Measurements from ENCODE around the gene CELF4. TPM values are rescaled to one million over a fixed set of nuclear protein-coding genes. Genes with fewer than 3 reads are reported as not detected.

CELF4 gene
- total and polyA plus RNA-seq, 10 of the 15 experiments (the other 5 are each of a cell fraction or from before 2014, with no cell fraction given) = 0.03 to 0.32 TPM; not detected in 8

DNA sequence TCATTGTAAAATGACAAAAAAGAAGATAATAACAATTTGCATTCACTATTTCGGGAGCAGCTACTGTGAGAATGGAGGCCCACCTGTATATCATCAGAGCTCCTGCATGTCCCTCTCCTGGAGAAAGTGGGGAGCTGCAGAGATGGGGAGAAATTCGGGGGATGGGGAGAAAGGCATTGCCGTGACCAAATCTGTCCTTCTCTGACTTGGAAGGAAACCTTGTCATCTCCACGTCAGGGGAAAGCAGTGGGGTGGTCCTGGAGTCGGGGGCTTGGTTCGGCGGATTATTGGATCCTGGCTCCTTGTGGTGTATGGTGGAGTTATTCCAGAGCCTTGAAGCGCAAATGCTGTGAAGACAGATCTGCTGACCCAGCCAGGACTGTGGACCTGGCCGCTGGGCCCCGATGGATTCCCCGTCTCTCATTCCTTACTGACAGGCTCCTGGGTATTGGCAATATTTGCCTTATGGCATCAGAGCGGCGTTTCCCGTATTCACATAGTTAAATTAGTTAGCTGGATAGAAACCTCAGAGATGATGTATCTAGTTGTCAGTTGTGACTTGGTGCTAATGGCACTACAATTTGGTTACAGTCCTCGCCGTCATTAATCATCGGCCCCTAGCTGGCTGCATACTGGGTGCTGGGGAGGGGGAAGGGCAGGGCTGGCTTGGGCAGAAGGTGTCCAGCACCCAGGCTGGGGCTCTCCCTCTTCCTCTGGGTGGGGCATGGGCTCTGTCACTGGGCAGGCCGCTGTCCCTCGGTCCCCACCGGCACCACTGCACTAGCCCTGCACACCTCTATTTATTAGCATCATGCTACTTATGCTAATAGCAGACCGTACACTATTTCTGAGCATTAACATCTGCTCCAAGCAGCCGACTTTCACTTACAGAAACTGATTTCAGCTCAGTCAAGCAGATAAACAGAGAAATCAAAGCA lies 31.7 kb downstream of the CELF4 start:
- no peak overlapping the region for H3K4me3 ChIP-seq
- no peaks in the 10 kb centered on the region; the same call in 1 of the 2 replicates for H3K4me1 ChIP-seq (ENCODE audit: control insufficient read depth, insufficient read depth, low read length)
- H4K20me1 ChIP-seq (ENCODE audit: control insufficient read depth, insufficient read depth) = no peaks in the 10 kb centered on the region
- no peaks in the 10 kb centered on the region for H3K36me3 ChIP-seq (ENCODE audit: control insufficient read depth in 2 of 2, insufficient read depth in 2 of 2, low read length in 1 of 2)
- intact Hi-C loops (cut with micrococcal nuclease; ENCODE audit: unreplicated experiment) (no loop called here), in situ Hi-C loops (cut with MboI) (loop anchor here (25.0 kb wide), 1 partner anchor 597 kb away; no protein-coding TSS in a partner anchor)
- no peak overlapping the region for H2AFZ ChIP-seq (ENCODE audit: control insufficient read depth, low read depth, low read length)
- ChIA-PET SMC1A (ENCODE audit: uncharacterized antibody, unreplicated experiment) (no interaction called here), RAD21 (ENCODE audit: unreplicated experiment) (no interaction called here), CTCF (no interaction called here), POLR2A (interaction anchor here (0.6 kb wide), 1 partner anchor 1869 kb away, joined by 3 read pairs; no protein-coding TSS in a partner anchor)
- FAIRE-seq = no peak
- H3K27ac ChIP-seq (ENCODE audit: control insufficient read depth, insufficient read depth) = no peak overlapping the region
- 62% methylated on average over 22 of the region's 22 CpGs for WGBS (ENCODE audit: insufficient coverage, insufficient replicate concordance, low lambda C conversion rate, missing lambda C conversion rate)
- H3K79me2 ChIP-seq (ENCODE audit: control insufficient read depth, insufficient read depth, low read length) = no peaks in the 10 kb centered on the region
- no peak overlapping the region for H3K4me2 ChIP-seq (ENCODE audit: control insufficient read depth, insufficient read depth)
- H3K9me3 ChIP-seq (replicated peaks; ENCODE audit: control insufficient read depth, insufficient read depth, low read length) = no peaks in the 10 kb centered on the region
- DNase-seq (ENCODE audit: low read depth, low spot score) = no peak
- H3K9ac ChIP-seq (ENCODE audit: control insufficient read depth, insufficient read depth, low read length) = no peak overlapping the region
- TF ChIP-seq GABPA (IDR thresholded peaks at IDR 0.05; ENCODE audit: low read depth) (no peak), MYB (IDR thresholded peaks at IDR 0.05; ENCODE audit: borderline replicate concordance, low read depth, low read length) (no peak), KDM1A (IDR thresholded peaks at IDR 0.05; ENCODE audit: borderline replicate concordance) (no peak), RAD21 (IDR thresholded peaks at IDR 0.05; ENCODE audit: insufficient read depth, low read depth, low read length) (0 out of 2 replicates have a peak, but pooled peaks have one; percentile 11)
- TF ChIP-seq, protein P1, sequence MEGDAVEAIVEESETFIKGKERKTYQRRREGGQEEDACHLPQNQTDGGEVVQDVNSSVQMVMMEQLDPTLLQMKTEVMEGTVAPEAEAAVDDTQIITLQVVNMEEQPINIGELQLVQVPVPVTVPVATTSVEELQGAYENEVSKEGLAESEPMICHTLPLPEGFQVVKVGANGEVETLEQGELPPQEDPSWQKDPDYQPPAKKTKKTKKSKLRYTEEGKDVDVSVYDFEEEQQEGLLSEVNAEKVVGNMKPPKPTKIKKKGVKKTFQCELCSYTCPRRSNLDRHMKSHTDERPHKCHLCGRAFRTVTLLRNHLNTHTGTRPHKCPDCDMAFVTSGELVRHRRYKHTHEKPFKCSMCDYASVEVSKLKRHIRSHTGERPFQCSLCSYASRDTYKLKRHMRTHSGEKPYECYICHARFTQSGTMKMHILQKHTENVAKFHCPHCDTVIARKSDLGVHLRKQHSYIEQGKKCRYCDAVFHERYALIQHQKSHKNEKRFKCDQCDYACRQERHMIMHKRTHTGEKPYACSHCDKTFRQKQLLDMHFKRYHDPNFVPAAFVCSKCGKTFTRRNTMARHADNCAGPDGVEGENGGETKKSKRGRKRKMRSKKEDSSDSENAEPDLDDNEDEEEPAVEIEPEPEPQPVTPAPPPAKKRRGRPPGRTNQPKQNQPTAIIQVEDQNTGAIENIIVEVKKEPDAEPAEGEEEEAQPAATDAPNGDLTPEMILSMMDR (IDR thresholded peaks at IDR 0.05 in 2 of 3, conservative IDR thresholded peaks at IDR 0.05 in 1 of 3; ENCODE audit: control insufficient read depth in 2 of 3, extremely low read depth in 1 of 3, insufficient read depth in 1 of 3, low read depth in 3 of 3, low read length in 3 of 3) = peak in 1 of 3 experiments; percentile 13; a peak in 1 of 6 replicates
- ATAC-seq = no peak
- H3K27me3 ChIP-seq (replicated peaks in 1 of 2; ENCODE audit: control insufficient read depth in 2 of 2, insufficient read depth in 2 of 2, low read length in 1 of 2) = peaks cover 2 to 3% of the 10 kb centered on the region in 2 experiments
- BruUV-seq (replicated peaks) = no TSS peak

All from GM12878 (cell line).